HG03196 (cell line): ENCODE data around the gene NDST1.

ENCODE experiments used
- ATAC-seq: cut with Tn5 transposase; IDR thresholded peaks from one replicate; pipeline ENCODE4 v1.9.1; 2021; ENCODE audit not compliant: unreplicated experiment

The NDST1 gene

GRCh38 chr5:150488519-150489359 is 19.2 kb upstream of the NDST1 start:
- ATAC-seq, result no peak

GRCh38 chr5:150489360-150490295 is 18.3 kb upstream of the NDST1 start:
- peak; percentile 87 for ATAC-seq

GRCh38 chr5:150490296-150490669 is 17.6 kb upstream of the NDST1 start:
- ATAC-seq, result no peak

GRCh38 chr5:150490754-150491153 is 17.2 kb upstream of the NDST1 start:
- ATAC-seq, result no peak

GRCh38 chr5:150491876-150492275 is 16.1 kb upstream of the NDST1 start:
- no peak for ATAC-seq

- ATAC-seq, result no peak
Measured at GRCh38 chr5:150492621-150493020, 15.3 kb upstream of the NDST1 start.

- ATAC-seq, result no peak
Measured at GRCh38 chr5:150496098-150496497, 11.8 kb upstream of the NDST1 start.

- no peak for ATAC-seq
Measured at GRCh38 chr5:150496534-150496933, 11.4 kb upstream of the NDST1 start.

GRCh38 chr5:150497274-150497988 is 10.5 kb upstream of the NDST1 start:
- no peak for ATAC-seq

- no peak for ATAC-seq
Measured at GRCh38 chr5:150497989-150498317, 10.0 kb upstream of the NDST1 start.

- no peak for ATAC-seq
Measured at GRCh38 chr5:150498501-150498900, 9.4 kb upstream of the NDST1 start.

- ATAC-seq, result no peak
Measured at GRCh38 chr5:150498971-150499370, 9.0 kb upstream of the NDST1 start.

GRCh38 chr5:150499437-150499956 is 8.4 kb upstream of the NDST1 start:
- ATAC-seq, result no peak

- ATAC-seq, result no peak
Measured at GRCh38 chr5:150500328-150500841, 7.5 kb upstream of the NDST1 start.

- no peak for ATAC-seq
Measured at GRCh38 chr5:150500905-150501304, 7.0 kb upstream of the NDST1 start.

GRCh38 chr5:150502106-150502505 is 5.8 kb upstream of the NDST1 start:
- no peak for ATAC-seq

- ATAC-seq, result no peak
Measured at GRCh38 chr5:150502847-150503246, 5.1 kb upstream of the NDST1 start.

GRCh38 chr5:150503386-150503785 is 4.5 kb upstream of the NDST1 start:
- no peak for ATAC-seq

- ATAC-seq, result no peak
Measured at GRCh38 chr5:150503977-150504620, 3.8 kb upstream of the NDST1 start.

GRCh38 chr5:150505041-150505511 is 2.9 kb upstream of the NDST1 start:
- no peak for ATAC-seq
